ENCODE measurements around the gene TANGO6.
"Not testable (repeated sequence)": the region's sequence is repeated elsewhere in the genome, so short reads cannot be mapped to it uniquely, and the experiment has no call there.

TANGO6 gene

DNA sequence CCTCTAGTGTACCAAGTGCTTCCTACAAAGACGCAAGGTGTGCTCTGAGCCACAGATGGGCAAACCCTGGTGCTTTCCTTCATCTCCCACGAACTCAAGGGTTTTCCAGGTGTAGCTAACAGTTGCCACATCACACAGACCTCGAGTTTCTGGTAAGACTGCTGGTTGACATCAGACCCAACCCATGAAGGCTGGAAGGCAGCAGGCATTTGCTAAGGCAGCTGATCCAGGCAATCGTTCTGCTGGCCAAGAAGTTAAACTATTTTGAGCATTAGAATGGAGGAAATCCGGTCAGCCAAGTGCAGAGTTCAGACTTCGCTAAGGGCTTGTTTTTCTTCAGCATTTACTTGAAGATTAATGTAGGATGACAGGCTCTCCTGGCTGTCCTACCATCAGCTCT lies 273.6 kb downstream of the TANGO6 start:
- DNase-seq (ENCODE audit: low read depth in 2 of 2), result no peak

DNA sequence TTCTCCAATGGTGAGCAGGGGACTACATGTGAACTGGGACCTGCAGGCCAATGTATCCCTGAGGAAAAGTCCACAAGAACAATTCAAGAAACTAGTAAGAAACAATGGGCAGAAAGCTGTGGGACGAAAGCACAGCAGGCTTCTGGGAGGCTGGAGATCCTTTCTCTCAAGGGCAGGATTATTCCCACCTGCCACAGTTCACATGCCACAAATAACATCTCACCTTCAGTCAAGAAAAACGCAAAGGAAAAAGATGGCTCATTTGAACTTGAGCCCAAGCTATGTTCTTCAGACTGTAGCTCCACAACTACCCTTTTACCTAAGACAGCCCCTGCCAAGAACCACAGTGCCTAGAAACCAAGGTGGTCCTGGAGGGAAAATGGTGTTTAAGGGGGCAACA lies 275.1 kb downstream of the TANGO6 start:
- no peak for DNase-seq (ENCODE audit: low read depth in 2 of 2)

DNA sequence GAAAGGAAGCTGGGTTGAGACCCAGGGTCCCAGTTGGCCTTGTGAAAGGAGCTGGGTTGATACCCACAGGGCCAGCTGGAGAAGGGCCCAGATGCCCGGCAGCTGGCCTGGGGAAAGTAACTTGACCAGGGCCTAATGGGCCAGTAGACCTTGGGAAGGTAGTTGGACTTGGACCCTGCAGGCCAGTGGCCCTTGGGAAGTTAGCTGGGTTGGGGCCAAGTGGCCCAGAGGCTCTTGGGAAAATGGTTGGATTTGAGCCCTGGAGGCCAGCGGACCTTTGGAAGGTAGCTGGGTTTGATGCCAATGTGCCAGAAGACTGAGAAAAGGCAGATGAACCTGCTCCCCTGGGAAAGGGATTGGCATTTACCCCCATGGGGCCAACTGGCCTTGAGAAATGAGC lies 275.7 kb downstream of the TANGO6 start:
- DNase-seq (ENCODE audit: low read depth in 2 of 2), result no peak

DNA sequence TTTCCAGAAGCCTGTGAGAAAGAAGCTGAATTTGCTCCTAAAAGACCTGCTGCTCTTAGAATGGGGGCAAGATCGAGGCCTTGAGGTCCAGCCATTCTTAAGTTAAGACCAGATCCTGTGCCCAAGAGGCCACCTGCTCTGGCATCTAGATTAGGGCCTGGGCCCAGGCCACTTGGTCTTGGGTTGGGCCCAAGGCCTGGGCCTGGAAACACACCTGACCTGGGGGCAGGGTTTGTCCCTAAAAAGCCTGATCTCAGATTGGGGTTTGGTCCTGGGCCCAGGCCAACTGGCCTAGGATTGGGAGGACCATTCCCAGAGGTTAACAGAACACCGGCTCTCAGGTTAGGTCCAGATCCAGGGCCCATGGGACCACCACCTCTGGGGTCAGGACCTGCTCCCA lies 276.2 kb downstream of the TANGO6 start:
- no peak for DNase-seq (ENCODE audit: low read depth in 2 of 2)

DNA sequence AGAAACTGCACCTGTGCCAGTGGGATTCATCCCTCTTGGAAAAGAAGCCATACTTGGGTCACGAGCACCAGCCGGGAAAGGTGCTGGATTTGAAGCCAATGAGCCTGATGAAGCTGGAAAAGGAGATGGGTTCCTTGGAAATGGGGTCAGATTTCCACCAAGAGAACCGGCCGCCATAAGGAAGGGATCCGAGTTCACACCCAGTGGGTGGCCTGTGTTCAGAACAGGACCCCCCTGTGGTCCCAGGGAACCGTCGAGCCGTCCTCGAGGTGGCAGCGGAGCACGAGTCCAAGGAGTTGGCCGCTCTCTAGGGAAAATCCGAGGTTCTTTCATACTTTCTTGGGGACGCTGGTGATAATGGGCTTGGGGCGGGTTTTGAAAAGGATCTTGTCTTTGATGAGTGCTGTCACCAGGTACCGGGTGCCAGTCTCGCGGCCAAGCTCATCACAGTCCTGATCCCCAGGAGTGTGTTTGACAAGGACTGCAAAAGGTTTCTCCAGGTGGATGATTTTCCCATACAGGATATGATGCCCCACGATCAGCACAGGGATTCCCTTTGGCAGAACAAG lies 276.8 kb downstream of the TANGO6 start:
- DNase-seq (ENCODE audit: low read depth in 2 of 2), result no peak

DNA sequence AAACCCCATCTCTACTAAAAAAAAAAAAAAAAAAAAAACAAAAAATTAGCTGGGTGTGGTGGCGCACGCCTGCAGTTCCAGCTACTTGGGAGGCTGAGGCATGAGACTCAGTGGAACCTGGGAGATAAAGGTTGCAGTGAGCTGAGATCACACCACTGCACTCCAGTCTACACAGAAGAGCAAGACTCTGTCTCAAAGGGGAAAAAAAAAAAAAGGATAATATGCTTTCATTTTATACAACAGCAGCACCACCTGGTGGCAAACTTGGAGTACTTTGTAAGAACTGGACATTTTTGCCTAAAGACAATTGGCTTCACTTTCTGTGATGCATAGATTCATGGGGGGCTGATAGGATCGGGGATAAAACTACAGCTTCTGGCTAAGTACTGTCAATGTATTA lies 280.6 kb downstream of the TANGO6 start:
- DNase-seq (ENCODE audit: low read depth in 2 of 2), result peak; percentile 37 to 45

DNA sequence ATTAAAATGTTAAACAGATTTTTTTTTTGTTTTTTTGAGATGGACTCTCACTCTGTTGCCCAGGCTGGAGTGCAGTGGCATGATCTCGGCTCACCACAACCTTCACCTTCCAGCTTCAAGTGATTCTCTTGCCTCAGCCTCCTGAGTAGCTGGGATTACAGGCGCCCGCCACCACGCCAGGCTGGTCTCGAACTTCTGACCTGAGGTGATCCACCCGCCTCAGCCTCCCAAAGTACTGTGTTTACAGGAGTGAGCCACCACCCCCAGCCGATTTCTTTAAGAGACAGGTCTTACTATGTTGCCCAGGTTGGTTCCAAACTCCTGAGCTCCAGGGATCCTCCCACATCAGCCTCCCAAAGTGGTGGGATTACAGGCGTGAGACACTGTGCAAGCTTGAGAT lies 281.1 kb downstream of the TANGO6 start:
- DNase-seq (ENCODE audit: low read depth in 2 of 2), result not testable (repeated sequence)

DNA sequence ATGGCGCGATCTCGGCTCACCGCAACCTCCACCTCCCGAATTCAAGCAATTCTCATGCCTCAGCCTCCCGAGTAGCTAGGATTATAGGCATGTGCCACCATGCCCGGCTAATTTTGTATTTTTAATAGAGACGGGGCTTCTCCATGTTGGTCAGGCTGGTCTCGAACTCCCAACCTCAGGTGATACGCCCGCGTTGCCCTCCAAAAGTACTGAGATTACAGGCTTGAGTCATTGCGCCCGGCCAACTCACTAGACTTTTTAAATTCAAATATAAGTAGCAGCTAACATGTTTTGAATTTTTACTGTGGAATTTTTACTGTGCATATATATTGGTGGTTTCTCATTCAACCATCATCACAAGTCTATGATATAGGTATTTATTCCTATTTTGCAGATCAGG lies 281.6 kb downstream of the TANGO6 start:
- not testable (repeated sequence) for DNase-seq (ENCODE audit: low read depth in 2 of 2)

DNA sequence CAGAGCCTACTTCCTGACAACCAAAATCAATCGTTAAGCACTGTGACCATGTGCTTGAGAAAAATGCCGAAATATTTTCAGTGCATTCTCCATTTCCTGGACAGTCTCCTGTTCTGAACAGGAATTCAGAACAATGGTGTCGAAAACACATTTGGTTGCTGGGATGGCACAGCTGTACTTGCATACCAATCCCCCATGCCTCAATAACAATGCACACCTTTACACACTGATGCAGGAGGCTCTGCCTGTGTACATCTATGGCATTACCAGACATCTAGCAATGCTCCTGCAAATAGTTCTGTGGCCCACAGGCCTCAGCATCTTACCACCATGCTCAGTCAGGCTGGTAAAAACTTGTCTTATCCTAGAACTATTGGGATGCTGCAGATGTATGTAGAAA lies 282.9 kb downstream of the TANGO6 start:
- no peak for DNase-seq (ENCODE audit: low read depth in 2 of 2)

DNA sequence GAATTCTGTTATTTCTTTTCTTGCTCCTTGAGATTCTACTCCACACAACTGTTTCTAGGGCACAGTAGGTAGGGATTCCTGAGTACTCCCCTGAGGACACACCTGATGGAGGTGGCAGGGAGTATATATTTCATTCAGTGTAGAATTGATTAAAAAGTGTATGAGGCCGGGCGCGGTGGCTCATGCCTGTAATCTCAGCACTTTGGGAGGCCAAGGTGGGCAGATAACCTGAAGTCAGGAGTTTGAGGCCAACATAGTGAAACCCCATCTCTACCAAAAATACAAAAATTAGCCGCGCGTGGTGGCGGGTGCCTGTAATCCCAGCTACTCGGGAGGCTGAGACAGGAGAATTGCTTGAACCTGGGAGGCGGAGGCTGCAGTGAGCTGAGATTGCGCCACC lies 283.5 kb downstream of the TANGO6 start:
- DNase-seq (ENCODE audit: low read depth in 2 of 2), result not testable (repeated sequence)

DNA sequence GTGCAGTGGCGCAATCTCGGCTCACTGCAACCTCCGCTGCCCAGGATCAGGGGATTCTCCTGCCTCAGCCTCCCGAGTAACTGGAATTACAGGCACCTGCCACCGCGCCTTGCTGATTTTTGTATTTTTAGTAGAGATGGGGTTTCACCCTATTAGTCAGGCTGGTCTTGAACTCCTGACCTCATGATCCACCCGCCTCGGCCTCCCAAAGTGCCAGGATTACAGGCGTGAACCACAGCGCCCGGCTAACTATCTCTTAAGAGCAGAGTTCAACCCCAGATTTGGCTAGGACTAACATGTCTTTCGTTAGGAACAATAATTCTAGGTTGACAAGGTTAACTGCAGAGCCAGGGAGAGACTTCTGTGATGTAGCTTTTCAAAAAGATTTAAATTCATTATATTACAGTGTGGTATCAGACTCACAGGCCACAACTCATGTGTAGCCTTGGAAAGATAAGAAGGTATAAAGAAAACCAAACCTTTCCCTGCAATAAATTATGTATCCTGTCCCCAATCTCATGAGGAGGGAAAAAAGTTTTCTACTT lies 284.7 kb downstream of the TANGO6 start:
- no peak for DNase-seq (ENCODE audit: low read depth in 2 of 2)

DNA sequence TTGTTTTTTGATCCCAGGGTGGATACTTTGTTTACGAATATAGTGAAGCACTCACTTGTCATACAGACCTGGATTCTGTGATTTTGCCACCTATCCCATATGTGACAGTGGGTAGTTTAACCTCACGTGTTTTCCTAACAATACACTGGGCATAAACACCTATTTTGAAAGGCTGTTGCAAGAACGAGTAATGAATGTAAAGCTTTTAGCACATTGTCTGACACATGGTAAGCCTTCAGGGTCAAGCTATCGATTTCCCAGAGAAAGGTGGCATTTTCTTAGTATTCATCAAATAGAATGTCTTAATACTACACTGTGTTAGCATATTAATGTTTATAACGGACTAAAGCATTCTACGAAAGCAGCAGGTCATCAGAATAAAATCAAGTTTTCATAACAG lies 287.1 kb downstream of the TANGO6 start:
- no peak for DNase-seq (ENCODE audit: low read depth in 2 of 2)

DNA sequence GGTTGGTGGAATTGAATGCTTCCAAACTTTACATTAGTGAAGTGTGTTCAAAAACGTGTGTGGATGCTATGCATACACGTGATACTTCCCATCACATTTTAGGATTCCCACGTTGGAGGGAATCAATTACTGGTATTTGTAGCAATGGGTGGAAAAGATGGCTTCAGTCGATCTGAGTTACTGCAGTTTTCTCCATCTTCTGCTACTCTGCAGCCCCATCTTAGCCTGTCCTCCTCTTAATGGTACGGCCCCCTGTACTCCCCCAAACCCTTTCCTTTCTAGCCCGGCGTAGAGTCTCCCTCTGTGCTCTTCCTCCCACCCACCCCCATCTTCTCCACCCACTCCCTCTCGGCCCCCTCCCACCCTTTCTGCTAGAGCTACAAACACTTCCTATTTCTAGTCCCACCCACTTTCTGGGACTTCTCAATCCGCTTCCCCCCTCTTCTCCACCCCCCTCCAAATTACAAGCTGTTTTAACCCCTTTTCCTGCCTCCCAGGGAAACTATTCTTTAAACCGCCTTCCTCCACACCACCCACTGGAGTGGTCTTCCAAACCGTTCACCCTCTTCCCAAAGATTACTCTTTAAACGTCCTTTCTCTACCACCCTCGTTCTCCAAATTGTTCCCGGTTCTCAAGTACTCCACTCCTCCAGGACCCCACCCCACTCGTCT lies 288.0 kb downstream of the TANGO6 start:
- no peak for DNase-seq (ENCODE audit: low read depth in 2 of 2)

DNA sequence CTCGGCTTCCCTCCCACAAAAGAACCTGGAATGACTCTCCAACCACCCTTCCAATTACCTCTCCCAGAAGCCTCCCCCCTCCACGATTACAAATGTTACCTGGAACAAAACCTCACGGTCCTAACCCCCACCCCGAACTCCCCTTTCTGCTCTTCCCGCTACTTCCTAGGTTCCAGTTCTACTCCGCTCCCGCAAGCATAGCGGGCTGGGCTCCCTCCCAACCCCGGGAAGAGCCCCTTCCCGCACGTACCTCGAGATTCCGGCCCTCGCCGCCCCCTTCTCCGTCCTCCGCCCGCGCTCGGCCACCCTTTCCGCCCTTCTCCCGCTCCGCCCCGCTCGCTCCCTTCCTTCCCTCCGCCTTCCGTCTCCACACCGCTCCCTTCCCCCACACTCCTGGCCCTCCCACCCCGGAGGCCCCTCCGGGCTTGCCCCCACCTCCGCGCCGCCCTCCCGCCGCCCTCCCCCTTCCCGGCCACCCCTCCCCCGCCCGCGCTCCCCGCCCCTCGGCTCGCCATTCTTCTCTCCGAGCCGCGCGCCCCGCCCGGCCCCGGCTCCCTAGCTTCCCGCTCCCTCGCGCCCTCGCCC lies 288.6 kb downstream of the TANGO6 start:
- DNase-seq (ENCODE audit: low read depth in 2 of 2), result peak; percentile 64 to 68

DNA sequence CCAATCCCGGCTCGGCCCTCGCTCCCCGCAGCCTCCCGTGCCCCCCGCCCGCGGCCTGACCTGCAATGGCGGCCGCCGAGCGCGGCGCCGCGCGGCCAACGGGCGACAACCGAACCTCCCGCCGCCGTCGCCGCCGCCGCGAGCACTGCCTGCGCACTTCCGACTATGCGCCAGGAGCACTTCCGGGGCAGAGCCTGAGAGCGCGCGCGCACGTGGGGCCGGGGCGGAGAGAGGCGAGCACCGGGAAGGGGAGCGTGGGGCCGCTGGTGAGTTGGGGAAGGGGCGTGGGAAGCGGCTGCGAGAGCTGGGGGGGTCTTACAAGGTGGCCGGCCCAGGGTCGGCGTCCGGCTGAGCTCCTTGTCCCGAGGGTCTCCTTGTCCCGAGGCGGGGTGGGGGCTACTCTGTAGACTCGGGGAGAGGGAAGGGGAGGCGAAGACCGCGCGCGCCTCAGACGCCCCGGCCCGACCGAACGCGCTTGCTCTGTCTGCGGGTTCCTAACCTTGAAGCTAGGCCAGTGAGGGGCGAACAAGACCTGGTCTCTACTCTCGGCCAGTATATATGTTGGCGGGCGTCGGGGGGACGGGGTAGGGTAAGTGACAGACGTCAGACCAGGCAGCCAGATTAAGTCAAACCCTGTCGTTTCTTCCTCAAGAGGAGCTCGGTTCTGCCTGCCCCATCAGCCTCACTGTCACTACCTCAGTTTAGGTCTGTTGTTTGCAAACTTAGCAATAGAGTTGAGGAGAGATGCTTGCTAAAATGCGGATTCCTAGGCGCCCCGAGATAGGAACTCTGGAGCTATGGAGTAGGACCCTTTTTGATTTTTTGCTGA lies 289.3 kb downstream of the TANGO6 start, which contains the start of the genes CHTF8 and UTP4:
Gene CHTF8 (minus strand): TSS at position 165 of the 829 bp plus-strand sequence. CDS start 11,130 bp downstream, outside the sequence.
Gene UTP4 (plus strand): TSS at position 226 of the 829 bp plus-strand sequence. CDS start 811 bp downstream, outside the sequence.
- peak; percentile 33 to 44 for DNase-seq (ENCODE audit: low read depth in 2 of 2)

DNA sequence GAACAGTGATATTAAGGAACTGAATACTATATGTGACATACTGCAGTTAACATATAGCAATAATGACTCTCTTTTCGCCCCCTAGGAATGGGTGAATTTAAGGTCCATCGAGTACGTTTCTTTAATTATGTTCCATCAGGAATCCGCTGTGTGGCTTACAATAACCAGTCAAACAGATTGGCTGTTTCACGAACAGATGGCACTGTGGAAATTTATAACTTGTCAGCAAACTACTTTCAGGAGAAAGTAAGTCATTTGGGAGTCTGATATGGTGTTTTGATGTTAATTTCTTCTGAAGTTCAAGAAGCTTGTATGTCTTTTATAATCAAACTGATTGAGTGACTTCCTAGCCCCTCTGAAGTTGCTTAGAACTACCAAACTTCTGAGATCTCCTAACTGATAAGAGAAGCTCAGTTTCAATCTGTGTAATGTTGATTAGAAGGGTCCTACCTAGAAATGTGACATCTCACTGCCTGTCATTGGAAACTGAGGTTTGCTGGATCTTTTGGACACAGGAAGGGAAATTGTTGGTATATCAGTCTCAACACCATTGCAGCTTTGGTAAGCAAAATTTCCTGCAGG lies 290.1 kb downstream of the TANGO6 start:
- no peak for DNase-seq (ENCODE audit: low read depth in 2 of 2)
